ENCODE results near the gene SHROOM2.

SHROOM2 gene

GRCh38 chrX:9953396-9953795 lies 167.2 kb downstream of the SHROOM2 start:
- H3K27ac ChIP-seq: no peak overlapping the region

GRCh38 chrX:9955506-9955905 lies 169.3 kb downstream of the SHROOM2 start:
- TF ChIP-seq CTCF (conservative IDR thresholded peaks at IDR 0.05): no peak
- H3K27ac ChIP-seq: no peak overlapping the region

More at GRCh38 chrX:9953396-9953795, 167.2 kb downstream of the SHROOM2 start:
- TF ChIP-seq CTCF (conservative IDR thresholded peaks at IDR 0.05): no peak

GRCh38 chrX:9957743-9958142 lies 171.5 kb downstream of the SHROOM2 start:
- no peak overlapping the region for H3K27ac ChIP-seq
- TF ChIP-seq CTCF (conservative IDR thresholded peaks at IDR 0.05): no peak; the same call in 1 of the 2 replicates

- no peak for TF ChIP-seq CTCF (conservative IDR thresholded peaks at IDR 0.05)
These were observed 172.0 kb downstream of the SHROOM2 start for GRCh38 chrX:9958183-9958582.

GRCh38 chrX:9961750-9962149 lies 175.5 kb downstream of the SHROOM2 start:
- TF ChIP-seq CTCF (conservative IDR thresholded peaks at IDR 0.05): no peak
- H3K27ac ChIP-seq: no peak overlapping the region

More at GRCh38 chrX:9958183-9958582, 172.0 kb downstream of the SHROOM2 start:
- no peak overlapping the region for H3K27ac ChIP-seq

GRCh38 chrX:9966775-9967408 lies 180.7 kb downstream of the SHROOM2 start, which contains the start of gene CLDN34:
Gene CLDN34 (plus strand): TSS chrX:9967358. CDS start chrX:9967358, 0 bp downstream.
- TF ChIP-seq CTCF (conservative IDR thresholded peaks at IDR 0.05): no peak
- H3K27ac ChIP-seq: no peak within 1 kb of the TSS

- H3K27ac ChIP-seq: no peak overlapping the region
- no peak for TF ChIP-seq CTCF (conservative IDR thresholded peaks at IDR 0.05)
These were observed 191.4 kb downstream of the SHROOM2 start for GRCh38 chrX:9977635-9978034.
